GM12878 (cell line): ENCODE measurements around the gene BPGM. TPM values are rescaled to one million over a fixed set of nuclear protein-coding genes. Genes with fewer than 3 reads are reported as not detected.

ENCODE experiments used
- ATAC-seq: fragments of 200-7000 bp; cut with Tn5 transposase; 3 replicates; pipeline ENCODE4 v1.9.1; 2020; ENCODE audit warnings: mild to moderate bottlenecking, moderate library complexity
- BruUV-seq: library from RNA; stranded (reverse); fragments of 400-500 nt; replicated peaks from 2 replicates; lab custom pipeline; 2021; lab: Mats Ljungman, UMichigan
- CTCF ChIA-PET: fragments of 300-600 bp; sonication (Branson Sonifier 250); formaldehyde crosslinking; extraction: SDS; loops from one replicate; lab custom pipeline; 2021; ENCODE audit warnings: inconsistent platforms; lab: Yijun Ruan, JAX
- POLR2A ChIA-PET: fragments of 350-600 bp; formaldehyde crosslinking; extraction: SDS; loops from one replicate; lab custom pipeline; 2021; ENCODE audit warnings: inconsistent platforms; lab: Charles Lee
- RAD21 ChIA-PET: fragments of 300-600 bp; sonication (Branson Sonifier 250); formaldehyde crosslinking; loops from one replicate; lab custom pipeline; 2023; ENCODE audit warnings: antibody characterized with exemption; ENCODE audit not compliant: unreplicated experiment; lab: Charles Lee
- SMC1A ChIA-PET: fragments of 300-600 bp; sonication (Branson Sonifier 250); formaldehyde crosslinking; loops from one replicate; lab custom pipeline; 2023; ENCODE audit not compliant: unreplicated experiment, uncharacterized antibody; lab: Charles Lee
- DNase-seq: peaks from one replicate; pipeline ENCODE4 v3.0.0-alpha.2; 2011; ENCODE audit warnings: low read depth, low spot score
- FAIRE-seq: peaks from 3 replicates; lab custom pipeline; 2011; peaks lifted over from hg19 to GRCh38; lab: Jason Lieb, UNC
- H2AFZ ChIP-seq: 2 replicates; pipeline ENCODE4 v1.6.0; 2011; ENCODE audit warnings: low read depth, low read length, control low read depth; ENCODE audit not compliant: control insufficient read depth
- H3K27ac ChIP-seq: 2 replicates; pipeline ENCODE4 v1.5.1; 2011; ENCODE audit warnings: control low read depth; ENCODE audit not compliant: control insufficient read depth, insufficient read depth
- H3K27me3 ChIP-seq, 2 experiments: replicated peaks in 1 of 2; 2 replicates each; pipeline versions ENCODE4 v1.6.0 to v1.6.1; 2011; ENCODE audit warnings: low read length in 1 of 2; ENCODE audit not compliant: control insufficient read depth in 2 of 2, insufficient read depth in 2 of 2
- H3K36me3 ChIP-seq, 2 experiments: 2 replicates each; pipeline ENCODE4 v1.5.1; 2011; ENCODE audit warnings: low read length in 1 of 2; ENCODE audit not compliant: control insufficient read depth in 2 of 2, insufficient read depth in 2 of 2
- H3K4me1 ChIP-seq: 2 replicates; pipeline ENCODE4 v1.6.1; 2011; ENCODE audit warnings: mild to moderate bottlenecking, low read length, moderate library complexity, mixed read lengths; ENCODE audit not compliant: control insufficient read depth, insufficient read depth
- H3K4me2 ChIP-seq: 2 replicates; pipeline ENCODE4 v1.6.0; 2011; ENCODE audit warnings: control low read depth; ENCODE audit not compliant: control insufficient read depth, insufficient read depth
- H3K4me3 ChIP-seq: fragments of 200-600 bp; sonication (generic); 2 replicates; pipeline ENCODE4 v1.5.1; 2016
- H3K79me2 ChIP-seq: 2 replicates; pipeline ENCODE4 v1.6.0; 2011; ENCODE audit warnings: low read length; ENCODE audit not compliant: control insufficient read depth, insufficient read depth
- H3K9ac ChIP-seq: 2 replicates; pipeline ENCODE4 v1.8.0; 2011; ENCODE audit warnings: low read length, control low read depth, mixed read lengths; ENCODE audit not compliant: control insufficient read depth, insufficient read depth
- H3K9me3 ChIP-seq: replicated peaks from 3 replicates; pipeline ENCODE4 v1.5.1; 2011; ENCODE audit warnings: mild to moderate bottlenecking, low read length; ENCODE audit not compliant: control insufficient read depth, insufficient read depth
- H4K20me1 ChIP-seq: 2 replicates; pipeline ENCODE4 v1.6.0; 2011; ENCODE audit not compliant: control insufficient read depth, insufficient read depth
- ASH2L ChIP-seq: fragments of 300-600, 200-600 bp; sonication (generic); IDR thresholded peaks from 2 replicates; pipeline ENCODE4 v1.6.1; 2017; ENCODE audit warnings: low read depth, mild to moderate bottlenecking, borderline replicate concordance
- CHD2 ChIP-seq: IDR thresholded peaks from 2 replicates; pipeline ENCODE4 v1.6.1; 2011; ENCODE audit warnings: low read depth, low read length, improper control_type of control experiment, borderline replicate concordance
- E2F8 ChIP-seq: fragments of 450-650 bp; IDR thresholded peaks from 2 replicates; pipeline ENCODE4 v1.6.1; 2018; ENCODE audit warnings: mild to moderate bottlenecking, low read depth, moderate library complexity; ENCODE audit not compliant: partially characterized antibody
- ETV6 ChIP-seq, 2 experiments: fragments of 450-650 bp in 1 of 2; IDR thresholded peaks in 1 of 2; conservative IDR thresholded peaks in 1 of 2; 2 replicates each; pipeline ENCODE4 v1.6.1; 2014; ENCODE audit warnings: antibody characterized with exemption in 1 of 2, borderline replicate concordance in 1 of 2, low read depth in 1 of 2, mild to moderate bottlenecking in 1 of 2, moderate library complexity in 1 of 2
- HCFC1 ChIP-seq: fragments of 150-350 bp; IDR thresholded peaks from 2 replicates; pipeline ENCODE4 v1.6.1; 2014; ENCODE audit warnings: low read length
- NR2F1 ChIP-seq: fragments of 450-650 bp; conservative IDR thresholded peaks from 2 replicates; pipeline ENCODE4 v1.6.1; 2017; ENCODE audit warnings: mild to moderate bottlenecking
- PAX5 ChIP-seq: IDR thresholded peaks from 2 replicates; pipeline ENCODE4 v1.6.1; 2011; ENCODE audit warnings: low read depth, low read length, borderline replicate concordance
- PRDM15 ChIP-seq: fragments of 450-650 bp; formaldehyde crosslinking; IDR thresholded peaks from 2 replicates; pipeline ENCODE4 v1.4.0; 2020; ENCODE audit warnings: mild to moderate bottlenecking, moderate library complexity
- SMC3 ChIP-seq: IDR thresholded peaks from 2 replicates; pipeline ENCODE4 v1.6.1; 2011; ENCODE audit warnings: low read length, improper control_type of control experiment, borderline replicate concordance
- SREBF2 ChIP-seq: IDR thresholded peaks from 2 replicates; pipeline ENCODE4 v1.6.1; 2012; ENCODE audit warnings: mild to moderate bottlenecking, low read length
- SRF ChIP-seq, 2 experiments: IDR thresholded peaks; 2 replicates each; pipeline ENCODE4 v1.6.1; 2011; ENCODE audit warnings: low read depth in 2 of 2, low read length in 2 of 2, mild to moderate bottlenecking in 1 of 2, moderate library complexity in 1 of 2
- TARDBP ChIP-seq: IDR thresholded peaks from 2 replicates; pipeline ENCODE4 v1.6.1; 2016; ENCODE audit warnings: borderline replicate concordance
- YBX1 ChIP-seq: fragments of 450-650 bp; IDR thresholded peaks from 2 replicates; pipeline ENCODE4 v1.6.1; 2016; ENCODE audit warnings: antibody characterized with exemption
- ZBED1 ChIP-seq: IDR thresholded peaks from 2 replicates; pipeline ENCODE4 v1.6.1; 2016; ENCODE audit warnings: borderline replicate concordance
- WGBS: methylation state at CpG from one replicate; pipeline ENCODE4 v1.1.6; 2016; ENCODE audit warnings: low lambda C conversion rate; ENCODE audit not compliant: insufficient replicate concordance, insufficient coverage; ENCODE audit errors: missing lambda C conversion rate; 5-methylcytosine and 5-hydroxymethylcytosine counted together
- in situ Hi-C: fragments of 300-500 bp; cut with MboI; formaldehyde crosslinking; loops from 9 replicates; pipeline ENCODE4 v1.14.3; 2018; ENCODE audit warnings: mixed read lengths
- intact Hi-C: fragments of 100-400 bp; cut with micrococcal nuclease; formaldehyde crosslinking; loops from one replicate; pipeline ENCODE4 v1.14.2; 2022; ENCODE audit not compliant: unreplicated experiment
- polyA plus RNA-seq, 11 experiments: library from polyadenylated mRNA; depleted of rRNA in 4 of 11; unstranded in 6 of 11; stranded (reverse) in 5 of 11; fragments of >200 nt; fragmentation: Nextera tagmentation in 4 of 11; fragmentation: Illumina TruSeq in 1 of 11; extraction: Ambion mirVana in 4 of 11; extraction: Trizol in 1 of 11; gene quantifications; 1 replicate in 1 of 11; 2 replicates in 10 of 11; pipeline versions ENCODE4 v1.2.1 to v1.2.3, GENCODE V29; 2011 to 2016; ENCODE audit warnings: inconsistent platforms in 2 of 11, missing spikeins in 2 of 11, low read depth in 1 of 11
- total RNA-seq, 4 experiments: library from RNA; depleted of rRNA in 3 of 4; stranded (reverse); fragments of >200 nt in 3 of 4; fragmentation: Illumina TruSeq in 1 of 4; extraction: Trizol in 1 of 4; gene quantifications; 2 replicates each; pipeline versions ENCODE4 v1.2.1 to v1.2.3, GENCODE V29; 2013 to 2021
- TF ChIP-seq, protein P1 (sequence below): IDR thresholded peaks from 2 replicates; pipeline ENCODE4 v1.6.1; 2011; ENCODE audit warnings: borderline replicate concordance, low read depth, mild to moderate bottlenecking, moderate library complexity, low read length; ENCODE audit not compliant: insufficient read depth, poor library complexity, severe bottlenecking

BPGM gene
- total and polyA plus RNA-seq, 10 of the 15 experiments (the other 5 are each of a cell fraction or from before 2014, with no cell fraction given): 9.0 to 20.1 (median 15.2) TPM

DNA sequence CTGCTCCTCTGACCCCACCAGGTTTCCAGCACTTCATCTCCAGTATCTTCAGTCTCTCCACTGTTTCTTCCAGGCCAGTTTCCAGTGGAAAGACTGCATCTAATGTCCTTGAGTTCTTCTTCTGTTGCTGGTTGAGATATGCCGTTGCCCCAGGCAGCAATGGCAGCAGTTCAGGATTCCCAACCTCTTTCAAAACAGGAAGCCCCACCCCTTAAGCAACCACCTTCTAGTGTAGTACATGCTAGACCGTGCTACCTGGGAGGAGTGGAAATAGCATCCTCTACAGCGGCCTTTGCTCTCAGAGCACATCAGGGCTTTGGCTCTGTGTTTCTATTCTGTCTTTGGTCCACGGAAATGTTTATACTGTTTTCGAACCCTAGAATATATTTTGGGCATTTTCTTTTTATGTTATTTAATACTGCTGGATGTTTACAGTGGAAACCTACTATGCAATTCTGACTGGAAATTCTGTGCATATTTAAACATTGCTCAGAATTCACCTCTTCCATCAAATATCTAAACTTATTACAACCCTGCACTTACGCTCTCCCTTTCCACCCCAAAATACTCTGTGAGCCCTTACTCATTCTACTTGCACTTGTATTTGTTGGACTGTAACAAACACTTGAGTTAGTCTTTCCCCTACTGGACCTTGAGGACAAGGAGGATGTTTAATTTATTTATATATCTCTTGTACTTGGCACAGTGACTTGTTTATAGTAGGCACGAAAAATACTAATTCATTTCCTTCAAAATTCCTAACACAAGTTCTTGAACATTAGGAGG lies 8.5 kb upstream of the BPGM start:
- FAIRE-seq (no peak), ATAC-seq (no peak), DNase-seq (no peak)
- no peaks in the 10 kb centered on the region for H3K79me2 ChIP-seq
- H3K9me3 ChIP-seq: no peaks in the 10 kb centered on the region; the same call in 2 of the 3 replicates
- H3K4me3 ChIP-seq: no peak overlapping the region
- no peaks in the 10 kb centered on the region for H3K27me3 ChIP-seq
- H3K36me3 ChIP-seq: no peaks in the 10 kb centered on the region
- no peak overlapping the region for H3K4me2 ChIP-seq
- H3K9ac ChIP-seq: no peak overlapping the region
- 80% methylated on average over 7 of the region's 7 CpGs for WGBS
- no peaks in the 10 kb centered on the region for H4K20me1 ChIP-seq
- ChIA-PET RAD21 (interaction anchor here (1.0 to 1.5 kb wide), 2 partner anchors 22 to 305 kb away, joined by 3 to 7 read pairs; no protein-coding TSS in a partner anchor), POLR2A (interaction anchor here (1.2 to 7.3 kb wide), 2 partner anchors 9 to 10 kb away, joined by 7 to 78 read pairs; partner anchors contain the start of gene BPGM), CTCF (interaction anchor here (0.5 to 9.5 kb wide), 4 partner anchors 63 to 316 kb away, joined by 3 to 168 read pairs (median 64); no protein-coding TSS in a partner anchor), SMC1A (interaction anchor here (0.6 to 7.9 kb wide), 6 partner anchors 7 to 510 kb away, joined by 3 to 124 read pairs (median 7); partner anchors contain the start of genes BPGM and TMEM140)
- no peak overlapping the region for H3K27ac ChIP-seq
- BruUV-seq: no TSS peak
- no peak overlapping the region; the same call in 1 of the 2 replicates for H2AFZ ChIP-seq
- in situ Hi-C loops: no loop called here
- peaks cover 16% of the 10 kb centered on the region for H3K4me1 ChIP-seq
- intact Hi-C loops: no loop called here
- TF ChIP-seq E2F8 (no peak), ZBED1 (no peak), PRDM15 (no peak), ASH2L (no peak), YBX1 (no peak), ETV6 (conservative IDR thresholded peaks at IDR 0.05 in 1 of 2, IDR thresholded peaks at IDR 0.05 in 1 of 2; ENCODE audit: borderline replicate concordance in 1 of 2, low read depth in 1 of 2) (no peak), NR2F1 (no peak), SMC3 (no peak), TARDBP (no peak), HCFC1 (no peak), PAX5 (no peak), SRF (IDR thresholded peaks at IDR 0.05; ENCODE audit: low read depth in 2 of 2, low read length in 2 of 2) (no peak), SREBF2 (no peak), CHD2 (no peak)
- TF ChIP-seq, protein P1, sequence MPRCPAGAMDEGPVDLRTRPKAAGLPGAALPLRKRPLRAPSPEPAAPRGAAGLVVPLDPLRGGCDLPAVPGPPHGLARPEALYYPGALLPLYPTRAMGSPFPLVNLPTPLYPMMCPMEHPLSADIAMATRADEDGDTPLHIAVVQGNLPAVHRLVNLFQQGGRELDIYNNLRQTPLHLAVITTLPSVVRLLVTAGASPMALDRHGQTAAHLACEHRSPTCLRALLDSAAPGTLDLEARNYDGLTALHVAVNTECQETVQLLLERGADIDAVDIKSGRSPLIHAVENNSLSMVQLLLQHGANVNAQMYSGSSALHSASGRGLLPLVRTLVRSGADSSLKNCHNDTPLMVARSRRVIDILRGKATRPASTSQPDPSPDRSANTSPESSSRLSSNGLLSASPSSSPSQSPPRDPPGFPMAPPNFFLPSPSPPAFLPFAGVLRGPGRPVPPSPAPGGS: no peak
